GM19238 (cell line): Measurements from ENCODE around the gene IFNGR1.
"Not testable (repeated sequence)": the region's sequence is repeated elsewhere in the genome, so short reads cannot be mapped to it uniquely, and the experiment has no call there.

Source experiments
- DNase-seq: peaks from one replicate; pipeline ENCODE4 v3.0.0; 2011; ENCODE audit warnings: low spot score; ENCODE audit not compliant: insufficient read length

IFNGR1 gene

DNA sequence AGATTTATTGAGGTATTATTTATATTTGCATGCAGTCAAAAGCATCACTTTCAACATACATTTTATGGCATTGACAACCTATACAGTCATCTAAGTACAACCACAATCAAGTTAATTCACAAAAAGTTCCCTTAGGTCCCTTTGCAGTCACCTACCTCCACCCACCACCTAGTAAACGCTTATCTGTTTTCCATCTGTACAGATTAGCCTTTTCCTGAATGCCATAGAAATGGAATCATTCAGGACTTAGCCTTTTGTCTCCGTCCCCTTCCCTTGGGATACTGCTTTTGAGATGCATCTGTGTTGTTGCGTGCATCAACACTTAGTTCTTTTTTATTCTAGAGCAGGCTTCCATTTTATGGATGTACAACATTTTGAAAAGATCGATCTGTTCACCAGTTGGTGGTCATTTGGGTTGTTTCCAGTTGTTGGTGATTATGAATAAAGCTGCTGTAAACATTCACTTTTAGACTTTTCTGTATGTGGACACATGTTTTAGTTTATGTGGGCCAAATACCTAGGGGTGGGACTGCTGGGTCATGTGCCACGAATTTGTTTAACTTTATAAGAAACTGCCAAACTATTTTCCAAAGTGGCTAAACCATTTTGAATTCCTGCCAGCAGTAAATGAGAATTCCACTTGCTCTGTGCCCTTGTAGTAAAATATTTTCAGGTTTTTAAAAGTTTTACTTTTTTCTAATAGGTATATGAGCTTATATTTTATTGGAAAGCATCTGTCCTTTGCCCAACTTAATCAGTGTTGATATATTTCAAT lies 17.6 kb upstream of the IFNGR1 start:
- DNase-seq = no peak

DNA sequence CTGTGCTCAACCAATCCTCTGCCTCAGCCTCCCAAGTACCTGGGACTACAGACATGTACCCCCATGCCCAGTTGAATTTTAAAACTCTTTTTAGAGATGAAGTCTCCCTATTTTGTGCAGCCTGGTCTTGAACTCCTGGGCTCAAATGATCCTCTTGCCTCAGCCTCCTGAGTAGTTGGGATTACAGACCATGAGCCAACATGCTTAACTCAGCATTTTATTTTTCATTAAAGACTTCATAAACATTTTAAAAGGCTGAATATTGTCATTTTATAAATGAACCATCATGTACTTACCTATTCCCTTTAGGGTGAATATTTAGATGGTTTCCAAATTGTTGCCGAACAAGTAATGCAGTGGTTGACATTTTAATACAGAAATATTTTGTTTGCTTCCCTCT lies 16.5 kb upstream of the IFNGR1 start:
- no peak for DNase-seq

DNA sequence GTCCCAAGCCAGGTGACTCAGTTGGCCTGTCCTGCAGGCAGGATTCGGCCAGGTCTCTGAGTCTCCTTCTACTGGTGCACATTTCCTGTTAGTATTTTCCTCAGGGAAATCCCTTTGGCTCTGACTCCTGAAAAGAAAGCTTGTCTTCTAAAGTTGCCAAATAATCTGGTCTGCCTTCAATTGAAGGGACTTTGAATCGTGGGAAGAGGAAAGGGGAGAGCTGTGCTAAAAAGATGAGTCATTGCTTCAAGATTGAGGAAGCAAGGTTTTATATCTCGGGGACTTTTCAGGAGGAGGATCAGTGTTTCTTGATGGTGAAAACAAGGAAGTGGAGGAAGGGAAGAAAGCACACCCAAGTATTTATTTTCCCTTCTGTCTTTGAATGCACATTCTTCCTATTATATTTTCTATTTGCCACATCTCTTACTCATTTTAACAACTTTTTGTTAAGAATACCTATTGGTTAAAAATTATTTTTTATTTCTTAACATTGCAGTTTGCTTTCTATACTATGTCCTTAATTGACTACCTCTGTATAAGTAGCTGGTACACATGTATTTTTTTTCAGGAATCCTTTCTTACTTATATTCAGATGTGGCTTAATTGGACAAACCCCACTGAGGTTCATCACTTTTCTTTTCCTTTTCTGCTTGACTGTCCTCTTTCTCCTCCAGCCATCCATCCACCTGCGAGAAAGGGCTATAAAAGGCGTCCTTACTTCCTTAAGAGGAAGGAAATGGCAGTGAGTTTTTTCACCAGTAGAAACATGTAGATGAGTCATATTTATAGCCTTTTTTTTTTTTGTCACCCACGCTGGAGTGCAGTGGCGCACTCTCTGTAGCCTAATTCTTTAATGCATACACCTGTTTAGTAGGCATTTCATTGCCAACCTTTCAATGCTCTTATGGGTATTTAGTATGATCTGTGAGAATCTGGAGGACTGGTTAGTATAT lies 15.0 kb upstream of the IFNGR1 start:
- no peak for DNase-seq

DNA sequence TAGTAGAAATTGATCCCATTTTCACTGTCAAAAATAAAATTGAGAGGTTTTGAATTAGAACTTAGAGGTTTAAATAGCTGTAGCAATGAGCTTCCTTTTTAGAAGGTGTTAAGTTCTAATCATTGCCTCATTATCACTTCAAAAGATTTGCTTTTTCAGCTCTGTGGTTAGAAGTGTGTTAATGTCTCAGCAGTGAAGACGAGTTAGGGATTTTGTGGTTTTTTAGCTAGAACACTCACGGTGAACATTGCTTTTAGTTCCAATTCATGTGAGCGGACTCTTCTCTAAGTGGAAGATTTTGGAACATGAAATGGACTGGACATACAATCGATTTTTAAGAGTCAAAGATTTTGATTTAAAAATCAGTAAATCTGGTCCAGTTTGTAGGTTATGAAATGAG lies 12.7 kb upstream of the IFNGR1 start:
- DNase-seq = no peak

DNA sequence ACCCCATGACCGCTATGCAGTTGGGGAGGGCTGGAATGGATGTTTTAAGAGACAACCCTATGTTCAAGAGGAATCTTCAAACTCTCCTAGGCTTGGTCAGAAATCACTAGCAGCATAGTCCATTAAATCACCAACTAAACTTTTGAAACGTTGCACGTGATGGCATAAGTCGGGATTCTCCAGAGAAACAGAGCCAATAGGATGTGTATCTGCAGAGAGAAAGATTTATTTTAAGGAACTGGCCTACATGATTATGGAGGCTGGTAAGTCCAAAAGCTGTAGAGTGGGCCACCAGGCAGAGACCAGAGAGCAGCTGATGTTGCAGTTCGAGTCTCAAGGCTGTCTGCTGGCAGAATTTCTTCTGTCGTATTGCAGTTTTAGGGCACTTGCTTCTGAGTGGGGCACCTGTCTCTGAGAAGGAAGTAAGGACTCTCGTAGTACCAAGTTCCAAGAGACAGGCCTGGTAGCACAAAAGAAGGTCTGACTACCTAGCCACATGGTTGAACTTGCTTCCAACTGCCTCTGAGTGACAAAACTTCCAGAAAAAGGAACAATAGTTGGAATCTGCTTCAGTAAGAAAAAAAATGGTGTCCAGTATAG lies 11.9 kb upstream of the IFNGR1 start:
- no peak for DNase-seq

DNA sequence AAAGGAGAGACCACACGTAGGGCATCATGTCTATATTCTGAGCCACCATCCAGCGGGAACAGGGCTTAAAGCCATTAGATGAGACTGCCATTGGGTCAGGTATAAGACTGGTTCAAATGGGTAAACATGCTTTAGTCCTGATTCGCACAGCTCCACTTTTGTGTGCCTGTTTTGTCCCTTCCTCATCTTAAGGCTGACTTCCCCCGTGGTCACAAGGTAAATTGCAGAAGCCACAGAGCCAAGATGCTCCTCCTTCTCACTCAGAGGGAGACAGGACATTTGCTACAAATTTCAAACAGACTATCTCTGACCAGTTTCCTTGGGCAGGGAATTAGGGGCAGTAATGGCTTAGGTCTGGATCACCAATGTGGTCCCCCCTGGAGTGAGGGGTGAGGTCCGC lies 11.4 kb upstream of the IFNGR1 start:
- DNase-seq = no peak

DNA sequence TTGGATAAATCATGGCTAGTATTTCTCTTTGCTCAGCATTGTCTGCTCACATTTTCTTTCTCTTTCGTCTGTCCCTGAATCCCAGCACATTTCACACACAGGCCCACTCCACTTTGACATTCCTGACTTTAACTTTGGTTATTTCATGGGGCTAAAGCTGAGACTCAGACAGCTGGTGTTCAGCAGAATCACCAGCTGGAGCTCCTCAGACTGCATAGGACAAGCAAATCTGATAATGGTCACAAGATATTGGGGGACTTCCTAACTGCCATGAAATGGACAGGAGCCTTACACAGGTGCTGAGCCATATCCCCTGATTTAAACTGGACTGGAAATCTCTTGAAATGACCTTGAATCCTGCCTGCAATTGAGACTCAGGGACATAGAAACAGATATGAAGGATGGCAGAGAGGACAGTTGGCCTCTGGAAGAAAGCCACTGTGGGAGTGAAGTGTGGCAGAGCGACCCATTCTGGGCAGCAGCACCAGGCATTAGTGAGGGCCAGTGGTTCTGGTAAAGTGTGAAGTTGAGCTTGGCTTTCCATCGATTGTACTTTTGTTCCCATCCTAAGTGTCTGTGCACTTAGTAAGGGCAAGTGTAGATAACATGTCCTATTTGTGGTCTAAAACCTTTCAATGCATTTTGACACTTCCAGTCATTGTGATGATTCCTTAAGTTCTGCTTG lies 10.0 kb upstream of the IFNGR1 start:
- DNase-seq = no peak

DNA sequence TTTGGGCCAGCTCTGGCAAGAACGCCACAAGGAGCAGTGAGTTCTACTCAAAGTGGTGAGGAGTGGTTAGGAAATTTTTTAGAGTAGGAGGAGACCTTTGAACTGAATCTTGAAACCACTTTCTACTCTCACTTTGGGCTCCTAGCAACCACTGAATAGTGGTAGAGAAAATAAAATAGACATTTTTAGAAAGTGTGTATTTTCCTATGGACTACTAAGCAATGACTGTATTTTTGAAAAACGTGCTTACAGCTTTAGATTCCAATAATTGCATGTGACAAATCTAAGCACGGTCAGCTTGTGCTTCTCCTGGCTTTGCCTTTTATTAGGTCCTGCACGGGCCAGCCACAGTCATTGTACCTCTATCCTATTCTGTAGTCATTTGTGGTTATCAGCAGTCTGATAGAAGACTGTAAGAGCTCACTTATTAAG lies 8.7 kb upstream of the IFNGR1 start:
- no peak for DNase-seq

DNA sequence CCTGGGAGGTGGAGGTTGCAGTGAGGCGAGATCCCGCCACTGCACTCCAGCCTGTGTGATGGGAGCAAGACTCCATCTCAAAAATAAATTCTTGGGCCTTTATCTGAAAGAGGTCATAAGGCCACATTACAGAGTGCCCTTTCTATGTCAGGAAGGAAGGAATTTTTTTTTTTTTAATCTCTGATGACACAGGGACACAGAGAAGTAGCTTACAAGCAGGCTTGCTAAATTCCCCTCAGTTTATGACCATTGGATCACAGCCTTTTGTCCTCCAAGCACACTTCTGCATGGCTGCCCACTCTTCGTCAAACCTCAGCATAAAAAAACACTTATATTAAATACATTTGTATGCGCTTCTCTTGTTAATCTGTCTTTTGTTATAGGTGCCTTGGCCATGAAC lies 7.5 kb upstream of the IFNGR1 start:
- no peak for DNase-seq

DNA sequence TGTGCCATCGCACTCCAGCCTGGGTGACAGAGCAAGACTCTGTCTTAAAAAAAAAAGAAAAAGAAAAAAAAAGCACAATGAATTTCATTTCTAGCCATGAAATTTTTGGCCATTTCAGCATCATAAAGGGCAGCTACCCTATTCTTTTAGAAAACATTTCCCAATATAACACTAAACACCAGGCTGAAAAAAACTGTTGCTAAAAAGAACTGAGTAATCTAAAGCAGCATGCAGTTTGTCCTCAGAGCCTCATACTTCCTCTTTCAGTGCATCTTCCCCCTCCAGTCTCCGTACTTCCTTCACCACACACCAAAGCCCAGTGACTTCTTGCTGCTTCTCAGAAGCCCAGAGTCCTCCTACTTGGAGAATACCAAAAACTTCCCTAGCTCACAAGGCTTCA lies 5.6 kb upstream of the IFNGR1 start:
- DNase-seq = no peak

DNA sequence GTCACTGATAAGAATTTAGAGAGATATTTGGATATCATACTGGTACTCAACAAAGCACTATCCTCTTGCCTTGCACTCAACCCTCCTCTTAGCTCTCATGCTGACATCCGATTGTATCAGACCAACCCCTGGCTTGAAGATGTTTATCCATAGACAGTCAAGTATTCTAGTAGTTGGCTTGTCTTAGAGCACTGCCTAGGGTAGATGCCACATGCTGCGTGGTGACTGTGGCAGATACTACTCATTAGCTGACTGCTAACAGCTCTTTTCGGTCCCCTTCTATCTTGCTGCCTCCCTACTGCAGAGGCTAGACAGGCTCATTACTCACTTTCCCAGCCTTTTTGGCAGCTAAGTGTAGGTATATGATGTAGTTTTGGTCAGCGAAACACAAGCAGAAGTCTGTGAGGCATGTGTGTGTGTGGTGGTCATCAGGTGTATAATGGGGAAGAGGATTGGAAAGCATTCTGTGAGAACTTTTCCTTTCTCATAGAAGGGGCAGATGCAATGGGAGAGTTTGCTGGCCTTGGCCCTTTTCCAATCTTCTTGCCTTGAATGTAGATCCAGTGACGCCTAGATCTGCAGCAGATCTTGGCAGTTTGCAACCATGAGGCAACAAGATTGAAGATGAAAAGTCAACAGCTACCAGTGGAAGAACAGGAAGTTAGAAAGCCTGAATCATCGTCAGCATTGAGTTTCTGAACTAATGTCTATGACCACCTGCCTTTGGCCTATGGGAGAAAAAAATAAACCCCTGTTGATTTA lies 4.4 kb upstream of the IFNGR1 start:
- no peak for DNase-seq

DNA sequence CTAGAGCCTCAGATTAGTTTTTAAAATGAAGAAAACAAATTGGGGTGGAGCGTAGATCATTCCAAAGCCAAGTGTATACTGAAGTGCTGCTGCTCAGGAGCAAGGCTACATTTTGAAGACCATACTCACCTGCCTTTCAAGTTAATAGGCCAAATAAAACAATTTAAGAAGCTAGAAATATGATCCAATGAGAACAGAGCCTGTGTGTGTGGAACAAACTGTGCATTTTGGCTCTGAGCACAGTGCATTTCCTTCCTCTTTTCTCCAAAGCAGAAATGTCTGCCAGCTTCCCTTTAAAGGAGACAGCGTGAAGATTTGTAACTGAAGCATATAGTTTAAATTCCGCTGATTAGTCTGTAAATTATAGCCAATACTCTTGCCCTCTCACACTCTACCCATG lies 3.2 kb upstream of the IFNGR1 start:
- DNase-seq = no peak

DNA sequence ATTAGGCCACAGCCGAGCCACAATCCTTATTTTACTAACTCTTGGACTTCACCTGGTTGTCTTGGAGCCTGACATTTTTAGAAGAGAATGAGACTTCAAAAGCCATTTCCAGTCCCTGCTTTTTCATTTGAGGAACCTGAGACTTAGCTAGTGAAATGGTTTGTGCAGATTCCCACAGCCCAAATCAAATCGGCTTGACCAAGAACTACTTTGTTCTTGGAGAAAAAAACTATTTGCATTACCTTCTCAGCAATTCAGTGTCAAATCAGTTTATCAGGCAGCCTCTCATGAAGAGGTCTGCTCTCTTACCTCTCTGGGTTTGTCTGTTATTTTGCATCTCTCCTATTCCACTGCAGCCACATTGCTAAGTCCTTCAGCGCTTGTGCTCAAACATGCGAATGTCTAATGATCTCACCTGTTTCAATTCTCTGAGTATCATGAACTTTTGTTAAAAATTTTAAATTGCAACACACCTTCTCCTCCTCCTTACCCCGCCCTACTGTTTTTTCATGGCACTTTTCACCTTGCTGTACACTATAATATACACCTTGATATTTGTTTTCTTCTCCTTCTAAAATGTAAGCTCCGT lies 573 bp upstream of the IFNGR1 start:
- DNase-seq = no peak

DNA sequence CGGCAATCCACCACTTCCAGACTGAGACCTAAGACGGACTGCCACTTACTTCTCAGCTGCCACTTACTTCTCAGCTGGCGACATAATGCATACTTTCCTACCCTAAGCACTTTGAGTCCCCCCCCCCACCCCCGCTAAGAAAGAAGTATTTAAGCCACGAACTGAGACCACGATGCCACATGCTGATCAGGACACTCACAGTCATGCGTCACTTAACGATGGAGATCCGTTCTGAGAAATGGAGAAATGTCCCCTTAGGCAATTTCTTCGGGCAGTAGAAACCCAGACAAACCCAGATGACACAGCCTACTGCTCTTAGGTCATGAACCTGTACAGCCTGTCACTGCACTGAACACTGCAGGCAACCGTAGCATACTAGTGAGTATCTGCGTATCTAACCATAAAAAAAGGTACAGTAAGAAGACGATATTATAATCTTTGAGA lies 690 bp downstream of the IFNGR1 start:
- no peak for DNase-seq

DNA sequence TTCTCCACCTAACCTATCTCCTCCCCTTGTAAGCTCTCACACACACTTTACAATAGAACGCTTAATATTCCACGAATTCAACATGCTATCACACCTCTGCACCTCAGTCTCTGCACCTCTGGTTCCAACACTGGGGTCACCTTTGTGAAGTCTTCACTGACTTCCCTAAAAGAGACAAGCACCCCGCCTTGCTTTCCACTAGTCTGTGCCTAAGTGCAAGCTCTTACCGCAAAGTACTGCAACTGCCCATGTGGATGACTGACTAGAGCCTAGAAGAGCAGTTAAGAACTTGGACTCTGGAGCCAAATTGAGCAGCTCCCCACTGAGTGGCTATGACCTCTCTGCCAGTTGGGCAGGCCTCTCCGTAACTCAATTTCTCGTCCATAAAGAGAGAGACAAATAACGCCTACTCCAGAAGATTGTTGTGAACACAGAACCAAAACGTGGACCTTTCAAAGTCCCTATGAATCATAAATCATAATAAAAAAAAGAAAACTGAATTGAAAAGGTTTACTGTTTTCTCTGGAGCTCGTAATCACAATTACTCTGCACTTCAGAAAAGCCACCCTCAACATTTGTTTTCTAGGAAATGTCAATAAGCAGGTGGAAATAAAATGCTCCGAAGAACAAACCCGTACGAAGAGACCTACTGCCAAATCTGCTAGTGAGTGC lies 1.2 kb downstream of the IFNGR1 start:
- DNase-seq = no peak

DNA sequence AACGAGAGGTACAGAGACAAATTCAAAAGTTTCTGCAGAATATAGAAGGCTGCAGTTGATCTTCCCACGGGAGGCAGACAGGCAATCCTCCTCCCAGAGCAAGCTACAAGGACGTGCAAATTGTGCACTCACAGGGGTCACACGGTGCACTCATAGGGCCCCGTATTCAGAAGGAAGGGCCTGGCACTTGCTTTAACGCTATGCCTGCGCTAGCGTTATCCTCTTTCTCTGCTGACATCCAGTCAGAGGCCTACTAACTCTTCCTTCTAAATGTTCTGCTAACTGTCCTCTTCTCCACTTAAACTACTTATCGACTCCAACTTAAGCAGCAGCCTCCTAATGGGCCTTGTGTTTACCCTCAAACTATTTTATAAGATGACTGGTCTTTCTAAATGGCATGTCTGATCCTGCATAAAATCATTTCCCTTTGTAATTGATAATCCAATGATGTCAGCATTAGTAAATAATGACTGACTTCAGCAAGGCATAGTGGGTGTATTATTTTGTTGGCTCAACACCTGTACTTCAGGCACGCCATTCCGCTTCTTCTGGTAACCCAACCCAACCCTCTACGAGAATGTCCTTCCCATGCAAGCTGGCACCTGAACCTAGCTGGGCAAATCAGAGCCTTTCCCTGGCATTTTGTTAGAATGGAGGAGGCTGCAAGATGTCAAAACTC lies 2.2 kb downstream of the IFNGR1 start:
- DNase-seq = no peak

DNA sequence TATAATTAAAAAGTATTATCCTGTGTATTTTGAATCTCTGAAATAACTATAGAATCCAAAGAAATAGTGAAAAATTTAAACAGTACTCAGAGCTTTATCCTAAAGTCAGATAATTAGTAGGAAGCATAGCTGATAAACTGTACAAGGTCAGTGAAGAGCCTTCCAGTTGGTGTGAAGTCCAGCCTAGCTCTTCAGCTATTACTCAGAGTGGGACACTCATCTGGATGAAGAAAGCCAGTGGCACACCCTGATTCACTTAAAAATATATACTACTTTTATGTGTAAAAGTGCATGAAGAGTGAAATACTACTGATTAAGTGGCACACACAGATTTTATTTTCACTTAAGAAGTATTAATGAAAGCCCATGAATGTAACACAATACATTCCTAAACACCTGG lies 3.1 kb downstream of the IFNGR1 start:
- DNase-seq = no peak

DNA sequence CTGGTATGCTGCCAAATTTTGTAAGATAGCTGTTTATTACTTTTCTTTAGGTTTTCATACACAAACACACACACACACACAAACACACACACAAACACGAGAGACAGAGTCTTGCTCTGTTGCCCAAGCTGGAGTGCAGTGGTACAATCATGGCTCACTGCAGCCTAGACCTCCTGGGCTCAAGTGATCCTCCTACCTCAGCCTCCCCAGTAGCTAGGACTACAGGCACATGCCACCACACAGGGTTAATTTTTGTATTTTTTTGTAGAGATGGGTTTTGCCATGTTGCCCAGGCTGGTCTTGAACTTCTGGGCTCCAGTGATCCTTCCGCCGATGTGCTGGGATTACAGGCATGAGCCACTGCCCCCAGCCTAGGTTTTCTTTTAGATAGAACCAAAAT lies 3.6 kb downstream of the IFNGR1 start:
- not testable (repeated sequence) for DNase-seq

DNA sequence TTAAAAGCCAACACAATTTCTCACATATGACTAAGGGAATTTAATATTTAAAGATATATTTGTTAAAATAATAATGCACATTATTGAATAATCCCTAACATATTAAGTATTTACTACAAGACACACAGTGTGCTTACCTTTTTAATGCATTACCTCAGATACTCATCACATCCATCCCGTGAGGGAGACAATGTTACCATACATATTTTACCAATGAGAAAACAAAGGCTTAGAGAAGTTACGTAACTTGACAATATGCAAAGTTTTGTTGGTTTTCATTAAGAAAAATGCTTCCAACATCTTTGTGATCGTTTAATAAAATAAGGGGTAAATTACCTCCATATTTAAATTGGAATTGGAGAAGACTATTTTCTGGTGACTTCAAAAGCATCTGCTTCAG lies 4.3 kb downstream of the IFNGR1 start:
- DNase-seq = no peak
